D721Med (cell line): Measurements from ENCODE around the gene C4orf50.

Source experiments
- DNase-seq: peaks from one replicate; pipeline ENCODE4 v3.0.0; 2011; ENCODE audit warnings: low spot score; ENCODE audit not compliant: insufficient read length
- FAIRE-seq: peaks from 2 replicates; lab custom pipeline; 2011; peaks lifted over from hg19 to GRCh38; lab: Jason Lieb, UNC
- TF ChIP-seq, protein P1 (sequence below): IDR thresholded peaks from 2 replicates; pipeline ENCODE4 v1.5.1; 2012; ENCODE audit warnings: mild to moderate bottlenecking, control low read depth; ENCODE audit not compliant: insufficient read depth; ENCODE audit errors: missing control alignments

Gene C4orf50

DNA sequence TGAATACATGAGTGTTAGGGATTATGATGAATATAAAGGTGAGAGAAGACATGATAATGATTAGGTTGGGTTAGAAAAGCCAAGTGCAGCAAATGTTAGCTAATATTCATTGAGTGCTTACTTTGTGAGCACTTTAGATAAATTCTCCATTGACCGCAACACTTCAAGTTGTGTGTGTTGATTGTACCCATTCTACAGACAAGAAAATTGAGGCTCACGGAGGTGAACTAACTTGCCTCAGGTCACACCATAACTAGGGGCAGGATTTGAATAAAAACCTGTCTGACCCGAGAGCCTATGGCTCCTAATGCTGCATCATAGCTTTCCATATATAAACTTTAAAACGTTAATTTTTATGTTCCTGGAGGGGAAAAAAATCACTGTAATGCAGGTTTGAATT lies 15.2 kb upstream of the C4orf50 start:
- DNase-seq: no peak
- TF ChIP-seq, protein P1, sequence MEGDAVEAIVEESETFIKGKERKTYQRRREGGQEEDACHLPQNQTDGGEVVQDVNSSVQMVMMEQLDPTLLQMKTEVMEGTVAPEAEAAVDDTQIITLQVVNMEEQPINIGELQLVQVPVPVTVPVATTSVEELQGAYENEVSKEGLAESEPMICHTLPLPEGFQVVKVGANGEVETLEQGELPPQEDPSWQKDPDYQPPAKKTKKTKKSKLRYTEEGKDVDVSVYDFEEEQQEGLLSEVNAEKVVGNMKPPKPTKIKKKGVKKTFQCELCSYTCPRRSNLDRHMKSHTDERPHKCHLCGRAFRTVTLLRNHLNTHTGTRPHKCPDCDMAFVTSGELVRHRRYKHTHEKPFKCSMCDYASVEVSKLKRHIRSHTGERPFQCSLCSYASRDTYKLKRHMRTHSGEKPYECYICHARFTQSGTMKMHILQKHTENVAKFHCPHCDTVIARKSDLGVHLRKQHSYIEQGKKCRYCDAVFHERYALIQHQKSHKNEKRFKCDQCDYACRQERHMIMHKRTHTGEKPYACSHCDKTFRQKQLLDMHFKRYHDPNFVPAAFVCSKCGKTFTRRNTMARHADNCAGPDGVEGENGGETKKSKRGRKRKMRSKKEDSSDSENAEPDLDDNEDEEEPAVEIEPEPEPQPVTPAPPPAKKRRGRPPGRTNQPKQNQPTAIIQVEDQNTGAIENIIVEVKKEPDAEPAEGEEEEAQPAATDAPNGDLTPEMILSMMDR: no peak
- no peak for FAIRE-seq

DNA sequence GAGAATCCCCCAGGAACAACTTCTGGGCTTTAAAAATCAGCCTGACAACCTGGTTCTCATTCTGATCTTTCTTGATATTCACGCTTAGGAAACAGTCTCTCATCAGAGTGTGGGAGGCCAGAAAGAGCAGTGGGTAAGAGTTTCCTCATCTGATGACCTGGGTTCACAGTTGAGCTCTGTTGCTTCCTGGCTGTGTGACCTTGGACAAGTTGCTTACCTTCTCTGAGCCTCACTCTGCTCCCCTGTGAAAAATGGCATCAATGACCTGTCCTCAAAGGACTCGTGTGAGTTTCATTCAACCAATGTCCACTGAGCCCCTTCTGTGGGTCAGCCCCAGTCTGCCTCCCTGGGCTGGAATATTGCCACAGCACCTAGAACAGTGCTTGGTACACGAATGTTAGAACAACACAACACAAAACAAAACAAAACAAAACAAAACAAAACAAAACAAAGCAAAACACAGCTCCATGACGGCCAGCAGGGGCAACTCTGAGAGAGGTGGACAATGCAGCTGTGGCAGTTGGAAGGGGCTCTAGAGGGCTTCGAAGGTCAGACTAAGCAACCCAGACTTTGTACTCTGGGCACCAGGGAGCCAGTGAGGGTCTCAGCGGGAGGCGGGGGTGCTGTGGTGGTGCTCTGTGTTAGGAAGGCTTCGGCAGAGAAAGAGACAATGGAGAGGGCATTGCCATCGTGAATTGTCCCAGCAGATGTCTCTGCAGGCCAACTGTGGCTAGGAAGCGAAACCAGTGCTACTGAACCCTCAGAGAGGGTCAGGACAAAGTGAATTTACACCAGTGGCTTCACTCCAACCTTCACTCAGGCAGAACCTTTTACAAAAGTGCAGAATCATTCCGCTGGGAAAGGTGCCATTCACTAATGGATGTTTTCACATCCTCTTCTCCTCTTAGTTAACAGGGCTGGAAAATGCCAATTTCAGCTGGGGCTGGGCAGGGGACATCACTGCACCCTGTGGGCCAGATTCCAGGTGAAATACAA lies 14.3 kb upstream of the C4orf50 start:
- no peak for FAIRE-seq
- DNase-seq: no peak
- TF ChIP-seq, protein P1: no peak

DNA sequence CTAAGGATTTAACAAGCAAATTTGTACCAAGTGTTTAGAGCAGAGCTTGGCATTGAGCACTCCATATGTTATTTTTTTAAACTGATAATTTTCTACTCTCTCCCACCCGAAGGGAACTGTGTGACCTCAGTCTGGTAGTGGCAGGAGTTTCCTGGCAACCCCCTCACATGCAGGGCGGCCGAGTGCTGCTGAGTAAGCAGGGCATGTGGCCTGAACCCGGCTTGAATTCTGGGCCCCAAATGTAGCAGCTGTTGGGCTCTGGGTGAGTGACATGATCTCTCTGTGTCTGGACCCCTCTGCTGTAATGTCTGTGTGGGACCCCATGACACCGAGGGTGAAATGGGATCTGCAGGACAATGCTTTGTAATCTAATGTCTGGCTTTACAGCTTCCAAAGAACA lies 13.6 kb upstream of the C4orf50 start:
- no peak for DNase-seq
- no peak for FAIRE-seq

DNA sequence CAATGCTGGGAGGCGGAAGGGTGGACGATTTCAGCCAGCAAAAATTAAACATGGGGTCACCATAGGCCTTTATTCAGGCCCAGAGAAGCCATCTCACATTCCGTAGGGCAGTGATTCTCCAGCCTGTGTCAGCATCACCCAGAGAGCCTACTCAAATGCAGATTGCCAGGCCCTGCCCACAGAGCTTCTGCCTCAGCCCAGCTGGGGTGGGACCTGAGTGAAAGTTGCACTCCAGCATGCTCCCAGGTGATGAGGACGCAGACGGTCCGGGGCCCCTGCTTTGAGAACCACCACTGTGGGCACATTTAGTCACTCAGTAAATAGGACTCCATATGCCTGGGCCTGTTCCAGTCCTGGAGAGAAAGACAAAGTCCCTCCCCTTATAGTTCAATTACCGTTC lies 12.4 kb upstream of the C4orf50 start:
- no peak for FAIRE-seq
- no peak for DNase-seq
- TF ChIP-seq, protein P1: no peak

More for the DNA sequence above, 13.6 kb upstream of the C4orf50 start:
- TF ChIP-seq, protein P1: no peak

DNA sequence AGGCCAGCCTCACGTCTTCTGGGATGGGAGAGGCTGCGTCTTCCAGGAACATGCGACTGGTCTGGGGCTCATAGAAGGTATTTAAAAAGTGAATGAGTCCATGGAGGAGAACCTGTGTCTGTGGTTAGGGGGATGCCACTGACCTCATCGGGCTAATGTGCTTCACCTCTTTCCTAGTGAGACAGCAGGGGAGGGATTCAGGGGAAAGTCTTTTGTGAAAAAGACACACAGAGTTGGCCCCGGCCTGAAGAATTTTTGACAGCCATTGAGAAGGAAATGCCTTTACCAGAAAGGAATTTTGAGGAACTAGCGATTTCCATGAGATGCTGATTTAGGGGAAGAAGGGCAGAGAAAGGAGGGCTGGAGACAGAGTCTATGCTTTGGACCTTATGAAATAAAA lies 11.0 kb upstream of the C4orf50 start:
- FAIRE-seq (no peak), DNase-seq (no peak)
- TF ChIP-seq, protein P1: no peak

DNA sequence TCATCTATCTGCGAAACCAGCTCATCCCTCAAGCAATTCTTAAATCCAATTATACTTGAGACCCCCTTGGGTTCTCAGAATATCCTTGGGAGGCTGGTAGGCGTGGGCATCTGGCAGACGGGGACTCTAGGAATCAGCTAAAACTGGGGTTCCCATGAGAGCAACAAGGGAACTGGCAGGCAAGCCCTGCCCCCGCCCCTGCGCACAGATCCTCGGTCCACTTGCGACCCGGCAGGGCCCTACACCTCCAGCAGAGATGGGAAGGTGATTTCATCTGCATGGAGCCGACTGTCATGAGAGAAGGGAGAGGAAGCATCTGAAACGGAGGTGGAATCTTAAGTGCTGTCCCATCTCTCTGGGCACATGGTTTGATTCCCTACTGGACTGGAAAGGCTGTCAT lies 9.9 kb upstream of the C4orf50 start:
- TF ChIP-seq, protein P1: no peak
- DNase-seq (no peak), FAIRE-seq (no peak)

DNA sequence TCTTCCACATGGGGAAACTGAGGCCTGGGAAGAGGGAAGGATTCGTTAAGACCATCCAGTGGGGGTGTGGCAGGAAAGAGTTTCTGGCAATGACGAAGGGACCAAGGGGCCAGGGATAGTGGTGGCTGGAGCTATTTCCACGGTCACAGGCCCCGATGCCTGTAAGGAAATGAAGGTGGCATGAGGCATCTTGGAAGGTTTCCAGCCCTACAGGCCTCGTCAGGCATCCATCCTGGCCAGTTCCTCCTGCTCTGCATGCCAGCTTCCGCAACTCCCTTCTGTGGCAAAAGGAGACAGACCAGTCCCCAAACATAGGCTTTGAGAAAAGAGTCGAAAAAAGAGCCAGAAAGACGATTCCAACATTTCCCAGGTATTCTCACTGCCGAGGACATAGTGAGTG lies 9.2 kb upstream of the C4orf50 start:
- TF ChIP-seq, protein P1: no peak
- DNase-seq (no peak), FAIRE-seq (no peak)
